Activated CD4-positive, CD25-positive, alpha-beta regulatory T cell treated with anti-CD3 and anti-CD28 coated beads, Interleukin-2, amount 50 U/mL, for 72 hours (primary cell): Measurements from ENCODE around the gene CRLF1.

ENCODE experiments used
- DNase-seq: peaks from one replicate; pipeline ENCODE4 v3.0.0; 2021

Gene CRLF1

DNA sequence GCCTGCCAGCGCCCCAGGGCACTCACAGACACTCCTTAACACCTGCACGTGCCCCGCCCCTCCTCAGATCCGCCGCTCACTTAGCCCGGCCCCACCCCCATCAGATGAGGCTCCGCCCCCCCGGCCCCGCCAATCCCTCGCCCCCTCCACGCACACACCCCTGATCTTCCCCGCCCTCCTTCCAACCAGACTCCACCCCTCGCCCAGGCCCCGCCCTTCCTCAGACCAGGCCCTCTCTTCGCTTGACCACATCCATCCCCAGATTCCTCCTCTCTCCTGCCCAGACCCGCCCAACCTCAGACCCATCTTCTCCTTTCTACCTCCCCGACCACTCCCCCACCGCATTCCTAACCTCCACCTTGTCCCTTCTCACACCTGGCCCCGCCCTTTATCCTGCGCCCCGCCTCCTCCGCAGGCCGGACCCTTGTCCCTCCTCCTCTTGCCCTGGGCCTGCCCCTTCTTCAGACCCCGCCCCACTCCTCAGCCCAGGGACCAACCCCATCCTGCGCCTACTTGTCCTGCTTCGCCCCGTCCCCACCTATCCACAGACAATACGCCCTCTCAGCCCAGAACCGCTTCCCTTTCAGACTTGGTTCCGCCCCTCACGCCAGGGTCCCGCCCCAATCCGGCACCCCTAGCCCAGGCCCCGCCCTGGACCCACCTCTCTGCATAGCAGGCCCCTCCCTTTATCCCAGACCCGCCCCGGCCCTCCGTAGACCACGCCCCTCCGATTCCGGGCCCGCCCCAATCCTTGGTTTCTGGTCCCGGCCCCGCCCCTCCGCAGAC is 29.8 kb upstream of the CRLF1 start:
- DNase-seq, result peak; percentile 99

DNA sequence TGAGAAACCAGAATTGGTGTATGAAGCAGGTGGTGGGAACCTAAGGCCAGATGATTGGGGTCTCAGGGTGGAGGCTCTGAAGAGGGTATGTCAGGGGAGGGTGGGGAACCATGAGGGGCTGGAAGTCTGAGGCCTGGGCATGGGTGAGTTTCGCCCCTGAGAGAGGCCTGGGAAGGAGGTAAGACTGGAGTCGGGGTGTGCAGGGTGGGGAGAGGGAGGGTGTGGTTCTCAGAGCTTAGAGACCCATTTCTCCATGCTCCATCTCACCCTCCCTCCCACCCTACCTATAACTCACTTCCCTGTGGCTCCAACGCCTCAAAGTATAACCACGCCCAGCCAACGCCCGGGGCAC is 29.2 kb upstream of the CRLF1 start:
- DNase-seq, result no peak

- no peak for DNase-seq
Measured at GRCh38 chr19:18634612-18635297, 28.2 kb upstream of the CRLF1 start.

DNA sequence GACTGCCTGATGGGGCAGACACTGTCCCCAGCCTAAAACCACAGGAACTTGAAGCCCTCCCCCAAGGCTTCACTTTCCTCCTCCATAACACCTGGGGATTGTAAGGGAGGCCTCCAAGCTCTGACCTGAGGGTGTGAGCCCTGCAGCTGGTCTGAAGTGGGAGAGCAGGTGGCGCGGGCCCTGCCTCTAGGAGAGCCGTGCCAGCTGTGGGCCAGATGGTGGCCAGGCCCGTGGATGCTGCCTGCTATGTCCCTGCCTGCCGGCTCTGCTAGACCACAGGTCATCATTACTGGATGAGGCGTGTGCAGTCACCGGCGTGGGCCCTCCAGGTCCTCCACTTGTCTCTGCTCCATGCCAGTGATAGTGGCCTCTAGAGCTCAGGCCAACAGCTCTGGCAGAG is 26.7 kb upstream of the CRLF1 start:
- DNase-seq, result no peak

DNA sequence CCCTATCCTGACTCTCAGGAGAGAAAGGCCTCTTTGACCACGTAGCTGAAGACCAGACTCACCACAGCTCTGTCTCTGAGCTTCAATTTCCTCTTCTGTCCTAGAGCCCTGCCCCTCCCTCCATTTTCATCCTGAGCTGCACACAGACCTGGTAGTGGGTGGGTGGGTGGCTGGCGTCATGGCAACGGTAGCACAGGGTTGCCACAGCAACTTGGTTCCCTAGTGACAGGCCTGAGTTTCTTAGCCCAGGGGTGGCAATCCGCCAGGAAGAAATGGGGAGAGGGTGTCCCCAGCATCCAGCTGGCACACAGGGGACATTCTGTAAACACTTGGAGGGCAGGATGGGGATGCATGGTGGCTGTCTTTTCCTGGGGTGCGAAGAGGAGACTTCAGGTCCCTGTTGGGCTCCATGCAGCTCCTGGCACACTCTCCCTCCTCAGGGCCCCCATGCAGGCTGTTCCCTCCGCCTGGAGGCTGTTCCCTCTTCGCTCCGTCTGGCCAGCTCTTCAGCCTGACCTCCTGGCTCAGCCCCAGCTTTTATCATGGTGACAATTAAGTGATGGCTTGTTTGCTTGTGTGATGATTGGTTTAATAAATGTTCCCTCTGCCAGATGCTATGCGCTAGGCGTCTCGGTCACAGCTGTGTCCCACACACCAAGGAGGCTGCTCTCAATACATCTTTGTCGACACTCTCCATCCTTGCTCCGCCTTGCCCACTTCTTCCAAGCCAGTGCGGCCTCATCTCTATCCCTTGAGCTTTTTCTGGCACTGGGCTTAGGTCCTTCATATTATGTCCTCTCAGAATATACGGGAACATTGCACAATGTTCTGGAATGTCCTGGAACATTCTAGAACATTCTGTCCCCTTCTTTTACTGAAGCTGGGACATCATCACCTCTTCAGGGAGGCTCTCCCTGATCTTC is 22.8 kb upstream of the CRLF1 start:
- DNase-seq, result no peak

- DNase-seq, result no peak
Measured at GRCh38 chr19:18626906-18627305, 20.3 kb upstream of the CRLF1 start.

DNA sequence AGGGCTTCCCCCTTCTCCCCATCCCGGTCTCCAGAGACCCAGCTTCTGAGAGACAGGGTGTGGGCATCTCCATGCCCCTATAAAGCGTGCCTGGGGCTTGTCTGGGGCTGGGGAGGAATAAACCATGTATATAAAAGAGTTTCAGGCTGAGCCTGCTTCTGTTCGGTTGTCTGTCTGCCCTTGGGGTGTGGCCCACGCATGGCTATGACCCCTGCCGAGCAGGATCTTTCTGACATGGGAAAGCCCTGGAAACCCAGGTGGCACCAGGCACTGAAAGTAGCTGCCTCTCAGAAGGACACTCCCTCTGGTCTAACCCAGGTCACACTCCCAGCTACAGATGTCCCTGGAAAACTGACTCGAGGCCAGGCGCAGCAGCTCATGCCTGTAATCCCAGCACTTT is 14.3 kb upstream of the CRLF1 start:
- DNase-seq, result no peak

- DNase-seq, result no peak
Measured at GRCh38 chr19:18620311-18620710, 13.7 kb upstream of the CRLF1 start.

DNA sequence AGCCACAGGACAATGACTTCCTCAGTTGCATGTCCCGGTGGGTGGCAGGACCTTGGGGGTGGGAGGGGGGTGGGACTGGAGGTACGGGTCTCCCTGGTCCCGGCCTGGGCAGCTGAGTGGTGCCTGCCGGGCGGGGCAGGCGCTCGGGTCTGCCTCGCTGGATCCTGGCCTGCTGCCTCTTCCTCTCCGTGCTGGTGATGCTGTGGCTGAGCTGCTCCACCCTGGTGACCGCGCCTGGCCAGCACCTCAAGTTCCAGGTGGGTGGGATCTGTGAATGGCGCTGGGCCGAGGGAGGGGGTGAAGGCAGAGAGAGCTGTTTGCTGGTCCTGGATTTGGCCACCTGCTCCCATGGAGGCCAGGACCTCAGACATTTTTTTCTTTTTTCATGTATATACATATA is 11.6 kb upstream of the CRLF1 start:
- no peak for DNase-seq

DNA sequence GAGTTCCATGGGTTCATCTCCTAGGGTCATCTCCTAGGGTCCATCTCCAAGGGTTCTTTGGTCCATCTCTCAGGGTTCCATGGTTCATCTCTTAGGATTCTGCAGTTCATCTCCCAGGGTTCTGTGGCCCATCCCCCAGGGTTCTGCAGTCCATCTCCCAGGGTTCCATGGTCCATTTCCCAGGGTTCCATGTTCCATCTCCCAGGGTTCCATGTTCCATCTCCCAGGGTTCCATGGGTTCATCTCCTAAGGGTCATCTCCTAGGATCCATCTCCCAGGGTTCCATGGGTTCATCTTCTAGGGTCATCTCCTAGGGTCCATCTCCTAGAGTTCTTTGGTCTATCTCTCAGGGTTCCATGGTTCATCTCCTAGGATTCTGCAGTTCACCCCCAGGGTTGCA is 11.0 kb upstream of the CRLF1 start:
- DNase-seq, result no peak

- DNase-seq, result no peak
Measured at GRCh38 chr19:18616023-18616422, 9.4 kb upstream of the CRLF1 start.

- DNase-seq, result no peak
Measured at GRCh38 chr19:18613589-18614234, 7.1 kb upstream of the CRLF1 start.

GRCh38 chr19:18612772-18613588 is 6.4 kb upstream of the CRLF1 start, which contains the start of gene TMEM59L:
Gene TMEM59L (plus strand): TSS chr19:18612870. CDS start chr19:18612959, 89 bp downstream.
- no peak for DNase-seq

GRCh38 chr19:18612051-18612771 is 5.6 kb upstream of the CRLF1 start:
- no peak for DNase-seq

GRCh38 chr19:18611327-18612050 is 4.9 kb upstream of the CRLF1 start:
- DNase-seq, result no peak

DNA sequence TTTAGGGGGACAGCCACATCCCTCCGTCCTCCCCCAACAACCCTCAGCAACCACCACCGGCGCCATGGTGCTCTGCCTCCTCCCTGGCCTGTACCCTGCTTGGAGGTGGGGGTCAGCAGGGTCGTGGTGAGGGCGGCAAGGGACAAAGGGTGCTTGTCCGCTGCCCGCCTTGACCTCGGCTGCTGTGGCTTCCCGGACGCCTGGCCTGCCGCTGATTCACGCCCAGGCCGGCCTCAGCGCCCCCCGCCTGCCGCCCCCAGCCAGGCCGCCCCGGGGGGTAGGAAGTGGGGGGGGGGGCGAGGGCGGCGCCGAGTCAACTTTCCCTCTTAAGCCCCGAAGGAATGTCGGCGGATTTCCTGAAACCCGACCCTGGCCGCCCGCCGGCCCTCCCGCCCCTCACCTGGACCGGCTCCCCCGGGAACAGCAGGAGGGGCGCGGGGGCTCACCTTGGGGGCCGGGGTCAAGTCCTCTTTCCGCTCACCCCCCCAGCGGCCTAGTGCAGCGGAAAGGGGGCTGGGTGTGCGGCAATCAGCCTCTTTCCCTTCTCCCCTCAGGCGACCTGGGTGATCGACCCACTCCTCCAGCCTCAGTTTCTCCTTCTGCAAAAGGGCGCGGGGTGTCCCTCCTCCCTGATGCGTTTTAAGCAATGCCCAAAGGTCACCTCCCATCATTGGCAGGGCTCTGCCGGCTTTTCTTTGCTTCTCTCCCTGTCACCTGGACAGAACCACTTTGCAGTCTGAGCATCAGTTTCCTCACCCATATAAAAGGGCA is 4.1 kb upstream of the CRLF1 start:
- DNase-seq, result no peak

GRCh38 chr19:18610245-18610555 is 3.6 kb upstream of the CRLF1 start:
- DNase-seq, result no peak

- no peak for DNase-seq
Measured at GRCh38 chr19:18609717-18610051, 3.1 kb upstream of the CRLF1 start.

DNA sequence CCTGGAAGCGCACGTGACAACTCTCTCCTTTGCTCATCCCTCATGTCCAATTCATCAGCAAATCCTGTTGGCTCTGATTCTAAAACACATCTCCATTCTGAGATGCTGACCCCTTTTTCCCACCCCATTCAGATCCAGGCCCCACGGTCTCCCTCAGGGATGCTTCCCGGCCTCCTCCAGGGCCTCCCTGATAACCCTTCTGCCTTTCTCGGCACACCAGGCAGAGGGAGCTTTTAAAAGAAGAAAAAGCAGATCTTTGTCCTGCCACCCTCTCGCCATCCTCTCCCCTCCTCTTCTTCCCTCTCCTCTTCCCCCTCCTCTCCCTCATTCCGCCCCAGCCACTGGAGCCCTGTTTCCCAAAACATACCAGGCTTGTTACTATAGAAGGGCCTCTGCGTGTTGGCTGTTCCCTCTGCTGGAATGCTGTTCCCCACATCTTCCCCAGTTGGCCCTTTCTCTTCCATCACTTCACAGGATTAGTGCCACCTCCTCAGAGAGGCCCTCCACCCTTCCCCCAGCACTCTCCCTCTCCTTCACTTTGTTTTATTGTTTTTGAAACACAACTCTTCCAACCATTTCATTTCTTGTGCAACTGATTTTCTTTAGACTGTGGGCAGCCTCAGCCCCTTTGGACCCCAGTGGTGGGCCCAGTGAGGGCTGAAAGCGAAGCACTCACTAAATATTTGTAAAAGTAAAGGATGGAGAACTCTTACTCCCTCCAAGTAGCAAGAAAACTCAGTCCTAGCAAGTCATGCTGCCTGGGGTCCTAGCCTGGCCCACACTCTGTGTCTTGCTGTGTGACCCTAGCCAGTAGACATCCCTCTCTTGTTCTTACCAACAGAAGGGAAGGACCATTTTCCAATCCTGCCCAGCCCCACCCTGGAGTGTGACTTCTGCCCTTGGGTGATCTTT is 2.5 kb upstream of the CRLF1 start:
- DNase-seq, result no peak
